ENCODE measurements around the gene GNG10. TPM values are rescaled to one million over a fixed set of nuclear protein-coding genes. Genes with fewer than 3 reads are reported as not detected.
"Not testable (repeated sequence)": the region's sequence is repeated elsewhere in the genome, so short reads cannot be mapped to it uniquely, and the experiment has no call there.

GNG10 gene
- total RNA-seq = 10 to 100 TPM; 14.3 to 17.2 TPM

DNA sequence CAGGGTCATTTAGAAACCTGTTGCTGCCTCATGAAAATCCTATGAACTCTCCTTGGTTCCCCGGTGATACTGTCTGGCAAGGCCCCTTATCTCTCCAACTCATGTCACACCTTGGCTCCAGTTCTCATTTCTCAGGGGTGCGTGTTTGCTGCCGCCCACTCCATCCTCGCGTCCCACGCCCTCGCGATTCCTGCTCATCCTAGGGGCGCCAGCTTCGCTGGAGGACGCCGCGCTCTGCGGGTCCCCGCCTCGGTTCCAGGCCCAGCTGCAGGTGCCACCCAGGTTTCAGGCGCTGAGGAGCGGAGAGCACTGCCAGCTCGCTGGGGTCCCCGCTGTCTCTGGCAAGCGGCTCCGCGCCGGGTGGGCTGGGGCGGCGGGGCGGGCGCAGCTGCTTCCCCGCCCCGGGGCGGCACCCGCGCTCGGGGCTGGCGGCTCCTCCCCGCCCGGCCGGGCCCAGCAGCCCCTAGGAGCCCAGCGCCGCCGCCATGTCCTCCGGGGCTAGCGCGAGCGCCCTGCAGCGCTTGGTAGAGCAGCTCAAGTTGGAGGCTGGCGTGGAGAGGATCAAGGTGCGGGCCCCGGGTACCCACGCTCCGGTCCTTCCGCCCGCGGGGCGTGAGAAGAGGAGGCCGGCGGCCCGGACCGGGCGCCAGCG lies at the start of gene GNG10:
Gene GNG10, plus strand, starts transcription at position 456 of the 652 bp plus-strand sequence. Its CDS starts 30 bp downstream, at position 486.
- Mint-ChIP-seq H3K4me1 (ENCODE audit: low read depth) (peaks cover 33% of the 10 kb centered on the region), H3K27ac (peak within 1 kb of the TSS; percentile 91), H3K36me3 (ENCODE audit: low read depth) (peaks cover 14% of the 10 kb centered on the region), H3K27me3 (peaks cover 3% of the 10 kb centered on the region), H3K9me3 (no peaks in the 10 kb centered on the region), H3K4me3 (peak within 1 kb of the TSS; percentile 93)
- ChIA-PET CTCF (interaction anchor here (0.9 kb wide), 1 partner anchor 63 kb away, joined by 5 read pairs; no protein-coding TSS in a partner anchor), POLR2A (interaction anchor here (0.6 to 0.8 kb wide), 3 partner anchors 10 to 30 kb away, joined by 3 to 7 read pairs (median 3); partner anchors contain the start of gene DNAJC25)
- TF ChIP-seq, protein P1, sequence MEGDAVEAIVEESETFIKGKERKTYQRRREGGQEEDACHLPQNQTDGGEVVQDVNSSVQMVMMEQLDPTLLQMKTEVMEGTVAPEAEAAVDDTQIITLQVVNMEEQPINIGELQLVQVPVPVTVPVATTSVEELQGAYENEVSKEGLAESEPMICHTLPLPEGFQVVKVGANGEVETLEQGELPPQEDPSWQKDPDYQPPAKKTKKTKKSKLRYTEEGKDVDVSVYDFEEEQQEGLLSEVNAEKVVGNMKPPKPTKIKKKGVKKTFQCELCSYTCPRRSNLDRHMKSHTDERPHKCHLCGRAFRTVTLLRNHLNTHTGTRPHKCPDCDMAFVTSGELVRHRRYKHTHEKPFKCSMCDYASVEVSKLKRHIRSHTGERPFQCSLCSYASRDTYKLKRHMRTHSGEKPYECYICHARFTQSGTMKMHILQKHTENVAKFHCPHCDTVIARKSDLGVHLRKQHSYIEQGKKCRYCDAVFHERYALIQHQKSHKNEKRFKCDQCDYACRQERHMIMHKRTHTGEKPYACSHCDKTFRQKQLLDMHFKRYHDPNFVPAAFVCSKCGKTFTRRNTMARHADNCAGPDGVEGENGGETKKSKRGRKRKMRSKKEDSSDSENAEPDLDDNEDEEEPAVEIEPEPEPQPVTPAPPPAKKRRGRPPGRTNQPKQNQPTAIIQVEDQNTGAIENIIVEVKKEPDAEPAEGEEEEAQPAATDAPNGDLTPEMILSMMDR (IDR thresholded peaks at IDR 0.05) = no peak
- DNase-seq = peak; percentile 70
- ATAC-seq = peak; percentile 96
- intact Hi-C loops (cut with micrococcal nuclease) = loop anchor here (5.0 kb wide), 1 partner anchor 34 kb away; no protein-coding TSS in a partner anchor

DNA sequence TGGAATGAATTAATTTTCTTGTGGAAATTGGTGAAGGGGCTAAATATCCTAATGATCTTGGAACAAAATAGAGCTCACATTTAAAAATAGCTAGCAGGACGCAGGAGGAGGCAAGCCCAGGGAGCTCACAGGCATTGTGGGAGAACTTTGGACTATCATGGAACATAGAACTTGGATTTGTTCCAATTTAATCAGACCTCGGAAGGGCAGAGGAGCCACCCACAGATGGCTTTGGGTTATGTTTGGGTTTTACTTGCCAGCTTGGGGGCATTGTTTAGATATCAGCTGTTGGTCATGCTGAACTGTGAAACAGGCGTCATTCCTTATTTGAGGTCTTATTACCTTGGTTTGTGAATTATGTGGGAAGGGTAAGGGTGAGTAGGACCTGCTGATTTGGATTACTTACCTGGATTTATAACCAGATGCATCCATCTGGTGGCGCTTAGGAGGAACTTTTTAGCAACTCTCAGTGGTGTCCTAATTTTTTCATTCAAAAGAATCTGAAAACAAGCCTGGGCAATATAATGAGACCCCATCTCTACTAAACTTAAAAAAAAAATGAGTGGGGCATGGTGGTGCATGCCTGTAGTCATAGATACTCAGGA lies 47.9 kb upstream of the GNG10 start:
- Mint-ChIP-seq H3K4me1 (ENCODE audit: low read depth) (no peaks in the 10 kb centered on the region), H3K27ac (no peak overlapping the region), H3K9me3 (no peaks in the 10 kb centered on the region), H3K27me3 (peaks cover 18% of the 10 kb centered on the region), H3K4me3 (no peak overlapping the region), H3K36me3 (ENCODE audit: low read depth) (no peaks in the 10 kb centered on the region)
- TF ChIP-seq, protein P1 (IDR thresholded peaks at IDR 0.05) = no peak
- ChIA-PET CTCF (interaction anchor here (2.4 to 2.6 kb wide), 2 partner anchors 8 to 15 kb away, joined by 10 to 15 read pairs; no protein-coding TSS in a partner anchor), POLR2A (no interaction called here)
- no peak for ATAC-seq
- intact Hi-C loops (cut with micrococcal nuclease) = no loop called here
- DNase-seq = no peak

DNA sequence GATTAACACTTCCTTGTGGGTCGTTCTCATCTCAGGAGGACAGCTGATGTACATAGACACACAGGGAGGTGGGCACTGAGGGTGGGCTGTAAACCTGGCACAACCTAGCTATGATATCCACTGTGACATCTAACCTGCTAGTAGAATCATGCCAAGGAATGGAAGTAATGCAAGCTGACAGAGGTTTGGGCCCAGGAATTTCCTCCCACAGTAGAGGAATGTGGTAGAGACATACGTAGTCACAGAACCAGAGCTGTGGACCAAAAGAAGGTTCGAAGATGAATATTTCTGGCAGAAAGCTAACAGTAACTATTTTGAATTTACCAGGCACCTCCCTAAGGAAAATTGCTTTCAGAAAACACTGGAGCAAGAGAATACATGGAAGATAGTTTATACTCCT lies 45.5 kb upstream of the GNG10 start:
- no peaks in the 10 kb centered on the region for H3K4me1 Mint-ChIP-seq (ENCODE audit: low read depth)
- TF ChIP-seq, protein P1 (IDR thresholded peaks at IDR 0.05) = no peak
- H3K36me3 Mint-ChIP-seq (ENCODE audit: low read depth) = no peaks in the 10 kb centered on the region
- no peak for ATAC-seq
- H3K9me3 Mint-ChIP-seq = no peaks in the 10 kb centered on the region
- ChIA-PET POLR2A (no interaction called here), CTCF (interaction anchor here (0.6 to 1.4 kb wide), 3 partner anchors 18 to 373 kb away, joined by 3 to 4 read pairs (median 3); no protein-coding TSS in a partner anchor)
- H3K4me3 Mint-ChIP-seq = no peak overlapping the region
- no peak for DNase-seq
- H3K27me3 Mint-ChIP-seq = peaks cover 7% of the 10 kb centered on the region
- no peak overlapping the region for H3K27ac Mint-ChIP-seq
- intact Hi-C loops (cut with micrococcal nuclease) = no loop called here

DNA sequence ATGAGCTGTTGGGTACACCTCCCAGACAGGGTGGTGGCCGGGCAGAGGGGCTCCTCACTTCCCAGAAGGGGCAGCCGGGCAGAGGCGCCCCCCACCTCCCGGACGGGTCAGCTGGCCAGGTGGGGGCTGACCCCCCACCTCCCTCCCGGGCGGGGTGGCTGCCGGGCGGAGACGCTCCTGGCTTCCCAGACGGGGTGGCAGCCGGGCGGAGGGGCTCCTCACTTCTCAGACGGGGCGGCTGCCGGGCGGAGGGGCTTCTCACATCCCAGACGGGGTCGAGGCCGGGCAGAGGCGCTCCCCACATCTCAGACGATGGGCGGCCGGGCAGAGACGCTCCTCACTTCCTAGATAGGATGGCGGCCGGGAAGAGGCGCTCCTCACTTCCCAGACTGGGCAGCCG lies 44.1 kb upstream of the GNG10 start:
- H3K4me1 Mint-ChIP-seq (ENCODE audit: low read depth); intact Hi-C loops (cut with micrococcal nuclease); H3K27ac Mint-ChIP-seq; POLR2A ChIA-PET; H3K4me3 Mint-ChIP-seq; ATAC-seq; H3K27me3 Mint-ChIP-seq; H3K36me3 Mint-ChIP-seq (ENCODE audit: low read depth); H3K9me3 Mint-ChIP-seq; DNase-seq: not testable (repeated sequence)
- CTCF ChIA-PET = interaction anchor here (1.4 kb wide), 1 partner anchor 20 kb away, joined by 3 read pairs; no protein-coding TSS in a partner anchor

DNA sequence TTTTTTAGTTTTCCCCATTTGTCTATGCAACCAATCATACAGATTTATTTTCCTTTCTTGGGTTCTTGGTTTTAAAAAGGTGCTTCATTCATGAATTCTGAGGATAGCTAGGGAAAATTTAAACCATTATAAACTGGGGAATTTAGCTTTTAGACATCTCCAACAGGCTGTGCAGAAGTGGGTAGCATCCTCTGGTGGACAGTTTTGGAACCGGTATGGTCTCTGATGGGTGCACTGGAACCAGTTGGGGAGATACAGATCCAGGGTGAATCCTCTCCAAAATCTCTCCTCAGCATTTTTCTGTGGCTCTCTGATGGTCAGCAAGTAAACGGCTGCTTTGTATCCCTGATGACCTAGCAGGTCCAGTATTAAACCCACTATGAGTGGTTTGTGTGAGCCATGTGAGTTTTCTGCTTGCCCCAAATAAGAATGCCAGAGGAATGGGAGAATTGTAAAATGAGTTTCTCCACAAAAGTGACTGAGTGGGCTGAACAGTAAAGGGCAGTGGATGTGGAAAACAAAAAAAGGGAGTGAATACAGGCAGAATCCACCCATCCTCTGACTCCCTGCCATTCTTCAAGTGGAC lies 39.4 kb upstream of the GNG10 start:
- ChIA-PET POLR2A (no interaction called here), CTCF (interaction anchor here (0.7 to 1.8 kb wide), 14 partner anchors 9 to 138 kb away, joined by 3 to 25 read pairs (median 3); partner anchors contain the start of genes DNAJC25, ECPAS and ZNF483)
- intact Hi-C loops (cut with micrococcal nuclease) = no loop called here
- peak; percentile 73 for ATAC-seq
- Mint-ChIP-seq H3K27me3 (peaks cover 6% of the 10 kb centered on the region), H3K4me3 (no peak overlapping the region), H3K9me3 (no peaks in the 10 kb centered on the region), H3K36me3 (ENCODE audit: low read depth) (no peaks in the 10 kb centered on the region), H3K4me1 (ENCODE audit: low read depth) (no peaks in the 10 kb centered on the region), H3K27ac (no peak overlapping the region)
- DNase-seq = peak; percentile 52
- TF ChIP-seq, protein P1 (IDR thresholded peaks at IDR 0.05) = peak; percentile 73

Measured in activated CD8-positive, alpha-beta T cell treated with anti-CD3 and anti-CD28 coated beads for 36 hours (primary cell).